ENCODE measurements around the gene SYVN1. TPM values are rescaled to one million over a fixed set of nuclear protein-coding genes. Genes with fewer than 3 reads are reported as not detected.

SYVN1 gene
- total RNA-seq, 1 donor from 2014 or later = 42.5 TPM

DNA sequence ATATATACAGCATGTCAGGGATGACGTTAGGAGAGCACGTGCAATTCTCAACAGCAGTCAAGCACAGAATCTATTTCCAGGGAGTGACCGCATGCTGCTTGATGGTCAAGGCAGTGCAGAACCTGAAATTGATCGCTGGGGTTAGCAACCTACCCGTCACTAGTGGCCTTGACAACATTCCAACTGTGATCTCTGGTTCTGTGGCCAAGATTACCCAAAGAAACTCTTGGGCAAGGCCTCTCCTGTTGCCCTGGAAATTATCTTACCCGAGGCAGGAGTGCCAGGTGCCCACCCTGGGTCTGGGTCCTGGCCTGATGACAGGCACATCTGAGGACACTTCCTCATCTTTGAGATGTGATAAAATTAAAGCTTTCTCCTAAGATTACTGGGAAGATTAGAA is 20.5 kb downstream of the SYVN1 start:
- Histone ChIP-seq H3K36me3 (peaks cover 0 to 8% of the 10 kb centered on the region in 2 donors), H3K4me3 (no peak overlapping the region), H3K27ac (no peak overlapping the region), H3K27me3 (no peaks in the 10 kb centered on the region), H3K9me3 (no peaks in the 10 kb centered on the region), H3K4me1 (peaks cover 60% of the 10 kb centered on the region)
- TF ChIP-seq, protein P1, sequence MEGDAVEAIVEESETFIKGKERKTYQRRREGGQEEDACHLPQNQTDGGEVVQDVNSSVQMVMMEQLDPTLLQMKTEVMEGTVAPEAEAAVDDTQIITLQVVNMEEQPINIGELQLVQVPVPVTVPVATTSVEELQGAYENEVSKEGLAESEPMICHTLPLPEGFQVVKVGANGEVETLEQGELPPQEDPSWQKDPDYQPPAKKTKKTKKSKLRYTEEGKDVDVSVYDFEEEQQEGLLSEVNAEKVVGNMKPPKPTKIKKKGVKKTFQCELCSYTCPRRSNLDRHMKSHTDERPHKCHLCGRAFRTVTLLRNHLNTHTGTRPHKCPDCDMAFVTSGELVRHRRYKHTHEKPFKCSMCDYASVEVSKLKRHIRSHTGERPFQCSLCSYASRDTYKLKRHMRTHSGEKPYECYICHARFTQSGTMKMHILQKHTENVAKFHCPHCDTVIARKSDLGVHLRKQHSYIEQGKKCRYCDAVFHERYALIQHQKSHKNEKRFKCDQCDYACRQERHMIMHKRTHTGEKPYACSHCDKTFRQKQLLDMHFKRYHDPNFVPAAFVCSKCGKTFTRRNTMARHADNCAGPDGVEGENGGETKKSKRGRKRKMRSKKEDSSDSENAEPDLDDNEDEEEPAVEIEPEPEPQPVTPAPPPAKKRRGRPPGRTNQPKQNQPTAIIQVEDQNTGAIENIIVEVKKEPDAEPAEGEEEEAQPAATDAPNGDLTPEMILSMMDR (IDR thresholded peaks at IDR 0.05) = no peak
- no peak for TF ChIP-seq POLR2AphosphoS5 (IDR thresholded peaks at IDR 0.05; ENCODE audit: insufficient read depth in 1 of 2, low read depth in 1 of 2)
- TF ChIP-seq POLR2A (IDR thresholded peaks at IDR 0.05) = no peak
- intact Hi-C loops (cut with DNase I) = no loop called here
- DNase-seq (ENCODE audit: extremely low spot score in 2 of 2) = no peak

DNA sequence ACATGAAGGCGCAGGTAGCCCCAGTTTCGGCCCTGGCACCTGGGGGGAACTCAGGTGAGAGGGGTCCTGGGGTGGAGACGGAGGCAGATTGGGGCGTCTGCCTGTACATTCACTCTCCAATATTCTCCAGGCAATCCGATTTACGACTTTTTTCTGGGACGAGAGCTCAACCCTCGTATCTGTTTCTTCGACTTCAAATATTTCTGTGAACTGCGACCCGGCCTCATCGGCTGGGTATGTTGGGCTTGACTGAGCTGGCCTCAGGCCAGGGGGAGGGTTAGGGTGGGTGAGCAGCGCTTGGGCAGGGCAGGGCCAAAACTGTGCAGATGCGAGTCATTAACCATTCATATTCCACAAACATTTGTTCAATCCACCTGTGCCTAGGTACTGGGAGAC is 21.0 kb downstream of the SYVN1 start:
- TF ChIP-seq POLR2A (IDR thresholded peaks at IDR 0.05) = no peak
- TF ChIP-seq, protein P1 (IDR thresholded peaks at IDR 0.05) = no peak
- no peak for TF ChIP-seq POLR2AphosphoS5 (IDR thresholded peaks at IDR 0.05; ENCODE audit: insufficient read depth in 1 of 2, low read depth in 1 of 2)
- intact Hi-C loops (cut with DNase I) = no loop called here
- Histone ChIP-seq H3K36me3 (peaks cover 0 to 11% of the 10 kb centered on the region in 2 donors), H3K9me3 (no peaks in the 10 kb centered on the region), H3K4me3 (peak overlapping the region; percentile 50 to 53), H3K27me3 (no peaks in the 10 kb centered on the region), H3K27ac (no peak overlapping the region), H3K4me1 (peaks cover 60% of the 10 kb centered on the region)
- DNase-seq (ENCODE audit: extremely low spot score in 2 of 2) = no peak

DNA sequence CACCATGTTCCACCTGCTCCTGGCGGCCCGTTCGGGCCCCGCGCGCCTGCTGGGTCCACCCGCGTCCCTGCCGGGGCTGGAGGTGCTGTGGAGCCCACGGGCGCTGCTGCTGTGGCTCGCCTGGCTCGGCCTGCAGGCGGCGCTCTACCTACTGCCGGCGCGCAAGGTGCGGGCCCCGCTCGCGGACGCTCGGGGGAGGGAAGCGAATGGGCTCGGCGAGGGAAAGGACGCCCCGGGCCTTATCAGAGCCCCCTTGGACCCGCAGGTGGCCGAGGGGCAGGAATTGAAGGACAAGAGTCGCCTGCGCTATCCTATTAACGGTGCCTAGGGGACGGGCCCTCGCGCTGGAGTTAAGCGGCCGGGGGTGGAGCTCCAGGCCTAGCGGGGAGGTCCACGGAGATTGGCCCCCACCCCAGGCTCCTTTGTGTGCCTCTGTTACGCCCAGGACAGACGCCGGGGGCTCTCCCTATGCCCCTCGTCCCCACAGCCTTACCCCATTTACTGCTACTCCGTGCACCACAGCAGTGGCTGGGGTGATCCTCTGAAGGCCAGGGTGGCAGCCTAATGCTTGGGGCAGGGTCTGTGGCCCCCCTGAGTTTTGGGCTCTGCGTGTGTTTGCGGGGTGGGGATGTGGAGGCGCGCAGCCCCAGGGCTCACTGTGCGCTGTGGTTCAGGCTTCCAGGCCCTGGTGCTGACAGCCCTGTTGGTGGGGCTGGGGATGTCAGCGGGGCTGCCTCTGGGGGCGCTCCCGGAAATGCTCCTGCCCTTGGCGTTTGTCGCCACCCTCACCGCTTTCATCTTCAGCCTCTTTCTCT is 21.6 kb downstream of the SYVN1 start:
- Histone ChIP-seq H3K9me3 (no peaks in the 10 kb centered on the region), H3K27ac (peak overlapping the region; percentile 27), H3K27me3 (no peaks in the 10 kb centered on the region), H3K36me3 (peaks cover 0 to 17% of the 10 kb centered on the region in 2 donors), H3K4me1 (peaks cover 55% of the 10 kb centered on the region), H3K4me3 (peak overlapping the region; percentile 50 to 53)
- intact Hi-C loops (cut with DNase I) = no loop called here
- no peak for DNase-seq (ENCODE audit: extremely low spot score in 2 of 2)
- no peak for TF ChIP-seq POLR2AphosphoS5 (IDR thresholded peaks at IDR 0.05; ENCODE audit: insufficient read depth in 1 of 2, low read depth in 1 of 2)
- TF ChIP-seq, protein P1 (IDR thresholded peaks at IDR 0.05) = peak; percentile 44 to 65 (median 48)

GRCh38 chr11:65111744-65112545 is 22.4 kb downstream of the SYVN1 start, which contains the start of gene TM7SF2:
TSS of gene TM7SF2 (plus strand) at chr11:65111872. CDS start at chr11:65112016, 144 bp downstream.
- no peaks in the 10 kb centered on the region for H3K9me3 ChIP-seq
- no peaks in the 10 kb centered on the region for H3K27me3 ChIP-seq
- TF ChIP-seq, protein P1 (IDR thresholded peaks at IDR 0.05) = no peak
- TF ChIP-seq POLR2A (IDR thresholded peaks at IDR 0.05) = peak in 1 of 2 donors; percentile 27
- peak; percentile 64 to 84 for TF ChIP-seq POLR2AphosphoS5 (IDR thresholded peaks at IDR 0.05; ENCODE audit: insufficient read depth in 1 of 2, low read depth in 1 of 2)
- peak in 1 of 2 donors; percentile 94 for DNase-seq (ENCODE audit: extremely low spot score in 2 of 2)
- peaks cover 0 to 20% of the 10 kb centered on the region in 2 donors for H3K36me3 ChIP-seq
- H3K4me1 ChIP-seq = peaks cover 51% of the 10 kb centered on the region
- intact Hi-C loops (cut with DNase I) = no loop called here
- H3K4me3 ChIP-seq = peak within 1 kb of the TSS; percentile 50 to 53
- peak within 1 kb of the TSS; percentile 43 for H3K27ac ChIP-seq
